Prostate gland (tissue), 2 donors: ENCODE measurements around the gene OSER1. TPM values are rescaled to one million over a fixed set of nuclear protein-coding genes. Genes with fewer than 3 reads are reported as not detected.

Experiments used
- DNase-seq: peaks from one replicate; pipeline ENCODE4 v3.0.0-alpha.2; 2019; ENCODE audit warnings: low spot score
- H3K27ac ChIP-seq, 2 donors: fragments of 200-600 bp; sonication (generic); 2 replicates each; pipeline ENCODE4 v1.5.1; 2017 to 2019
- H3K27me3 ChIP-seq: fragments of 200-600 bp; sonication (generic); replicated peaks from 2 replicates; pipeline ENCODE4 v1.5.1; 2019; ENCODE audit not compliant: insufficient read depth
- H3K36me3 ChIP-seq, 2 donors: fragments of 200-600 bp; sonication (generic); 1 replicate in 1 of 2; 2 replicates in 1 of 2; pipeline versions ENCODE4 v1.5.1 to v1.8.1; 2017 to 2019
- H3K4me1 ChIP-seq: fragments of 200-600 bp; sonication (generic); replicated peaks from 2 replicates; pipeline ENCODE4 v1.5.1; 2019
- H3K4me3 ChIP-seq, 2 donors: fragments of 200-600 bp; sonication (generic); 2 replicates each; pipeline ENCODE4 v1.5.1; 2017 to 2019
- H3K9me3 ChIP-seq: fragments of 200-600 bp; sonication (generic); 2 replicates; pipeline ENCODE4 v1.5.1; 2017
- POLR2A ChIP-seq: fragments of 450-650 bp; IDR thresholded peaks from one replicate; pipeline ENCODE4 v1.6.1; 2016; ENCODE audit warnings: antibody characterized with exemption, mild to moderate bottlenecking
- POLR2AphosphoS5 ChIP-seq: sonication (generic); formaldehyde crosslinking; IDR thresholded peaks from one replicate; pipeline ENCODE4 v1.6.1; 2017; ENCODE audit warnings: antibody characterized with exemption
- WGBS: methylation state at CpG from one replicate; pipeline ENCODE4 v1.1.5; 2018; 5-methylcytosine and 5-hydroxymethylcytosine counted together
- intact Hi-C: fragments of 100-400 bp; cut with DNase I; formaldehyde crosslinking; loops from one replicate; pipeline ENCODE4 v1.14.2; 2022
- total RNA-seq, 2 donors: library from RNA; depleted of rRNA; stranded (reverse); fragments of >200 nt; gene quantifications; one replicate each; pipeline ENCODE4 v1.1.0, GENCODE V29; 2016
- TF ChIP-seq, protein P1 (sequence below), 4 experiments: fragments of 200-600 bp in 2 of 4; fragments of 450-650 bp in 2 of 4; sonication (generic) in 2 of 4; IDR thresholded peaks; 1 replicate in 3 of 4; 2 replicates in 1 of 4; pipeline ENCODE4 v1.5.1; 2016 to 2019; ENCODE audit warnings: antibody characterized with exemption in 4 of 4, mild to moderate bottlenecking in 2 of 4, moderate library complexity in 2 of 4

The OSER1 gene
- 10 to 100 TPM; 31.6 to 42.7 TPM for total RNA-seq

- peak within 1 kb of the TSS; percentile 97 for H3K27ac ChIP-seq
- peak within 1 kb of the TSS; percentile 81 to 90 for H3K4me3 ChIP-seq
- DNase-seq, result peak; percentile 99
- no peaks in the 10 kb centered on the region for H3K36me3 ChIP-seq
- under 1% methylated on average over 78 of the region's 79 CpGs for WGBS
- no peaks in the 10 kb centered on the region for H3K9me3 ChIP-seq
- no peaks in the 10 kb centered on the region for H3K4me1 ChIP-seq
- H3K27me3 ChIP-seq, result no peaks in the 10 kb centered on the region
- peak; percentile 93 for TF ChIP-seq POLR2A
- TF ChIP-seq, protein P1, sequence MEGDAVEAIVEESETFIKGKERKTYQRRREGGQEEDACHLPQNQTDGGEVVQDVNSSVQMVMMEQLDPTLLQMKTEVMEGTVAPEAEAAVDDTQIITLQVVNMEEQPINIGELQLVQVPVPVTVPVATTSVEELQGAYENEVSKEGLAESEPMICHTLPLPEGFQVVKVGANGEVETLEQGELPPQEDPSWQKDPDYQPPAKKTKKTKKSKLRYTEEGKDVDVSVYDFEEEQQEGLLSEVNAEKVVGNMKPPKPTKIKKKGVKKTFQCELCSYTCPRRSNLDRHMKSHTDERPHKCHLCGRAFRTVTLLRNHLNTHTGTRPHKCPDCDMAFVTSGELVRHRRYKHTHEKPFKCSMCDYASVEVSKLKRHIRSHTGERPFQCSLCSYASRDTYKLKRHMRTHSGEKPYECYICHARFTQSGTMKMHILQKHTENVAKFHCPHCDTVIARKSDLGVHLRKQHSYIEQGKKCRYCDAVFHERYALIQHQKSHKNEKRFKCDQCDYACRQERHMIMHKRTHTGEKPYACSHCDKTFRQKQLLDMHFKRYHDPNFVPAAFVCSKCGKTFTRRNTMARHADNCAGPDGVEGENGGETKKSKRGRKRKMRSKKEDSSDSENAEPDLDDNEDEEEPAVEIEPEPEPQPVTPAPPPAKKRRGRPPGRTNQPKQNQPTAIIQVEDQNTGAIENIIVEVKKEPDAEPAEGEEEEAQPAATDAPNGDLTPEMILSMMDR (IDR thresholded peaks at IDR 0.05), result peak in 2 of 4 experiments; percentile 24 to 32
- peak; percentile 98 for TF ChIP-seq POLR2AphosphoS5
- intact Hi-C loops, result loop anchor here (5.0 to 10.0 kb wide), 3 partner anchors 314 to 753 kb away; partner anchors contain the start of genes SERINC3 and SRSF6
These were observed at the start of gene OSER1 for GRCh38 chr20:44210406-44211176. TSS of gene OSER1 (minus strand) at chr20:44210771. CDS start at chr20:44206957, 3,814 bp downstream.

GRCh38 chr20:44258226-44258890, 47.8 kb upstream of the OSER1 start:
- Histone ChIP-seq H3K27ac (no peak overlapping the region), H3K36me3 (no peaks in the 10 kb centered on the region), H3K27me3 (no peaks in the 10 kb centered on the region), H3K4me1 (no peaks in the 10 kb centered on the region), H3K9me3 (no peaks in the 10 kb centered on the region), H3K4me3 (no peak overlapping the region)
- DNase-seq, result no peak
- WGBS, result 82% methylated on average over 20 of the region's 28 CpGs
- no peak for TF ChIP-seq POLR2A
- no peak for TF ChIP-seq POLR2AphosphoS5
- TF ChIP-seq, protein P1 (IDR thresholded peaks at IDR 0.05), result no peak
- intact Hi-C loops, result no loop called here

DNA sequence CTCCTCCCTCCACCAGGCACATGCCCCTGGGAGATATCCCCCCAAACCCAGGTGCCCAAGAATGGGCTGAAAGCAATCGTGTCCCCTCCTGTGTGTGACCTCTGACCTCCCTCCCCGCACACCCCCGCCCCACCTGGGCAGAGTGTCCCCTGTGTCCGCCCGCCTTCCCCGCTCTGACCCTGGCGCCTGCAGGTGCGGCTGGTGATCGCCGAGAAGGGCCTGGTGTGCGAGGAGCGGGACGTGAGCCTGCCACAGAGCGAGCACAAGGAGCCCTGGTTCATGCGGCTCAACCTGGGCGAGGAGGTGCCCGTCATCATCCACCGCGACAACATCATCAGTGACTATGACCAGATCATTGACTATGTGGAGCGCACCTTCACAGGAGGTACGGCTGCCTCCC, 46.4 kb upstream of the OSER1 start:
- no peak for DNase-seq
- intact Hi-C loops, result no loop called here
- Histone ChIP-seq H3K27ac (no peak overlapping the region), H3K27me3 (no peaks in the 10 kb centered on the region), H3K4me1 (no peaks in the 10 kb centered on the region), H3K9me3 (no peaks in the 10 kb centered on the region), H3K36me3 (no peaks in the 10 kb centered on the region), H3K4me3 (no peak overlapping the region)
- WGBS, result 86% methylated on average over 13 of the region's 21 CpGs
- TF ChIP-seq, protein P1 (IDR thresholded peaks at IDR 0.05), result no peak
- TF ChIP-seq POLR2AphosphoS5 (no peak), POLR2A (no peak)

DNA sequence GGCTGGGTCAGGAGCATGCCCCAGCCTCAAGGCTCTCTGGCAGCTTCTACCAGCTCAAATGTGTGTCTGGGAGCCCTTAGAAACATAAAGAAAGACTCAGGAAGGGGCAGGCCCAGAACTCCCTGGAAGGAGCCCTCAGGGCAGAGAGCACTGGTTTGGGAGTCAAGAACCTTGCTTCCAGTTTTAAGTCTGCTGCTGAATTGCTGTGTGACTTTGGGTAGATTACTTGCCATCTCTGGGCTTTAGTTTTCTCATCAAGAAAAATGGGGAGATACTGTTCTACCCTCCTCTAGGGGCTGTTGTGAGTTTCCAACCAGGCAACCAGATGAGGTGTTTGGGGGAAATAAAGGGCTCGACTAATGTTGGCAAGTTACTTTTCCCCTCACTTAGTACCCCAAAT, 45.4 kb upstream of the OSER1 start:
- Histone ChIP-seq H3K4me1 (no peaks in the 10 kb centered on the region), H3K27ac (no peak overlapping the region), H3K9me3 (no peaks in the 10 kb centered on the region), H3K36me3 (no peaks in the 10 kb centered on the region), H3K4me3 (no peak overlapping the region), H3K27me3 (no peaks in the 10 kb centered on the region)
- no peak for DNase-seq
- intact Hi-C loops, result no loop called here
- 100% methylated on average over 1 of the region's 1 CpG for WGBS
- TF ChIP-seq POLR2A (no peak), POLR2AphosphoS5 (no peak)
- TF ChIP-seq, protein P1 (IDR thresholded peaks at IDR 0.05), result no peak
